Kidney (tissue), 14 donors: ENCODE results near the gene SLC35G3. TPM values are rescaled to one million over a fixed set of nuclear protein-coding genes. Genes with fewer than 3 reads are reported as not detected.

Experiments used
- DNase-seq, 5 donors: peaks; one replicate each; pipeline ENCODE4 v3.0.0-alpha.2; 2013 to 2020
- FAIRE-seq: peaks from 2 replicates; lab custom pipeline; 2012; peaks lifted over from hg19 to GRCh38; lab: Jason Lieb, UNC
- H3K27ac ChIP-seq, 2 donors: one replicate each; pipeline ENCODE4 v1.7.0; 2013; ENCODE audit warnings: low read depth in 2 of 2, low read length in 2 of 2, inconsistent platforms in 1 of 2
- H3K27me3 ChIP-seq: one replicate; pipeline ENCODE4 v1.7.1; 2013; ENCODE audit warnings: low read length, inconsistent platforms; ENCODE audit not compliant: control insufficient read depth, insufficient read depth
- H3K36me3 ChIP-seq, 3 donors: one replicate each; pipeline versions ENCODE4 v1.7.0 to v1.7.1; 2013; ENCODE audit warnings: low read length in 3 of 3, control low read depth in 1 of 3, inconsistent platforms in 1 of 3; ENCODE audit not compliant: insufficient read depth in 3 of 3, control insufficient read depth in 2 of 3
- H3K4me1 ChIP-seq, 3 donors: one replicate each; pipeline versions ENCODE4 v1.7.0 to v1.7.1; 2013; ENCODE audit warnings: low read length in 3 of 3, inconsistent platforms in 1 of 3, low read depth in 1 of 3; ENCODE audit not compliant: control insufficient read depth in 2 of 3, insufficient read depth in 2 of 3
- H3K4me3 ChIP-seq, 3 donors: one replicate each; pipeline versions ENCODE4 v1.7.0 to v1.8.1; 2013; ENCODE audit warnings: low read length in 3 of 3, control low read depth in 1 of 3, inconsistent platforms in 1 of 3
- H3K9ac ChIP-seq, 3 donors: one replicate each; pipeline versions ENCODE4 v1.7.0 to v1.7.1; 2013; ENCODE audit warnings: low read length in 3 of 3, control low read depth in 1 of 3, inconsistent platforms in 1 of 3
- H3K9me3 ChIP-seq, 3 donors: one replicate each; pipeline versions ENCODE4 v1.7.0 to v1.7.1; 2013; ENCODE audit warnings: low read length in 3 of 3, control low read depth in 1 of 3, inconsistent platforms in 1 of 3; ENCODE audit not compliant: control insufficient read depth in 2 of 3, insufficient read depth in 1 of 3
- CTCF ChIP-seq: IDR thresholded peaks from 3 replicates; pipeline ENCODE4 v1.5.1; 2012; ENCODE audit warnings: mild to moderate bottlenecking, moderate library complexity, borderline replicate concordance; ENCODE audit not compliant: insufficient read depth; ENCODE audit errors: extremely low read depth
- intact Hi-C: fragments of 100-400 bp; cut with DNase I; formaldehyde crosslinking; loops from one replicate; pipeline ENCODE4 v1.11.1; 2022
- polyA plus RNA-seq: library from polyadenylated mRNA; stranded (reverse); fragments of 350-450 nt; fragmentation: Illumina TruSeq; extraction: RNeasy Lipid Tissue Mini Kit (QIAGEN cat#74804); gene quantifications from one replicate; pipeline ENCODE4 v1.2.3, GENCODE V29; 2014; ENCODE audit warnings: low read depth, low replicate concordance; ENCODE audit not compliant: insufficient read depth
- total RNA-seq: library from RNA; stranded (reverse); fragmentation: NEBNext Ultra II Directional; extraction: Animal tissue kit (Norgen Biotek cat#: 25700); gene quantifications from one replicate; pipeline ENCODE4 v1.2.1, GENCODE V29; 2021
- donor health status: control.
- donor health status: control.
- donor health status: control.
- donor health status: control.
- donor health status: control.
- donor health status: DM: yes; HTN: yes; CAD: no.
- donor health status: Normal renal cell carcinoma (clear cell type).

The SLC35G3 gene
- total and polyA plus RNA-seq, 2 donors from 2014 or later: not detected

GRCh38 chr17:35218915-35219314 lies 24.7 kb upstream of the SLC35G3 start:
- Histone ChIP-seq H3K27me3 (no peaks in the 10 kb centered on the region), H3K4me3 (no peak overlapping the region), H3K36me3 (no peaks in the 10 kb centered on the region), H3K27ac (peak overlapping the region in 1 of 2 donors; percentile 28), H3K9me3 (peaks cover 0 to 8% (median 0%) of the 10 kb centered on the region in 3 donors), H3K9ac (no peak overlapping the region), H3K4me1 (peaks cover 0 to 4% (median 0%) of the 10 kb centered on the region in 3 donors)
- peak in 1 of 5 donors; percentile 14 for DNase-seq
- FAIRE-seq: no peak
- TF ChIP-seq CTCF: no peak
- intact Hi-C loops: no loop called here

DNA sequence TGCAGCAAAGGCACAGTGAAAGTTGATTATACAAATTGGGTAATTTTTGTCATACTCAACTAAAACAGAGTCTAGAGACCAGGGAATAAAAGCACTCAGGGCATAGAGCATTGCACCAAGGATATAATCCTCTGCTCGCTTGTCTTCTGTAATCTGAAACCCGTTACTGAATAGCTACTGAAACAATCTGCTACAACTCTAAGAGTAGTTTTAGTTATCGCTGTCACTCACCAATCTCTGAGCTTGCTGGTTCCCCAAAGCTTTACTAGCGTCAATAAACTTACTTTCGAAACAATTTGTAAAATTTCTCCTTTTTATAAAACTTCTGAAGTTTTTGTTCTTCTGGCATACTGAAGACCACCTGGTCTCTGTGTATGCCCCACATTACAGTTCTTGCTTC lies 22.9 kb upstream of the SLC35G3 start:
- FAIRE-seq (no peak), DNase-seq (no peak)
- no peak for TF ChIP-seq CTCF
- H3K27me3 ChIP-seq: no peaks in the 10 kb centered on the region
- intact Hi-C loops: no loop called here
- H3K9me3 ChIP-seq: no peaks in the 10 kb centered on the region
- no peak overlapping the region for H3K9ac ChIP-seq
- no peaks in the 10 kb centered on the region for H3K36me3 ChIP-seq
- no peak overlapping the region for H3K27ac ChIP-seq
- H3K4me1 ChIP-seq: peaks cover 0 to 4% (median 0%) of the 10 kb centered on the region in 3 donors
- no peak overlapping the region for H3K4me3 ChIP-seq

DNA sequence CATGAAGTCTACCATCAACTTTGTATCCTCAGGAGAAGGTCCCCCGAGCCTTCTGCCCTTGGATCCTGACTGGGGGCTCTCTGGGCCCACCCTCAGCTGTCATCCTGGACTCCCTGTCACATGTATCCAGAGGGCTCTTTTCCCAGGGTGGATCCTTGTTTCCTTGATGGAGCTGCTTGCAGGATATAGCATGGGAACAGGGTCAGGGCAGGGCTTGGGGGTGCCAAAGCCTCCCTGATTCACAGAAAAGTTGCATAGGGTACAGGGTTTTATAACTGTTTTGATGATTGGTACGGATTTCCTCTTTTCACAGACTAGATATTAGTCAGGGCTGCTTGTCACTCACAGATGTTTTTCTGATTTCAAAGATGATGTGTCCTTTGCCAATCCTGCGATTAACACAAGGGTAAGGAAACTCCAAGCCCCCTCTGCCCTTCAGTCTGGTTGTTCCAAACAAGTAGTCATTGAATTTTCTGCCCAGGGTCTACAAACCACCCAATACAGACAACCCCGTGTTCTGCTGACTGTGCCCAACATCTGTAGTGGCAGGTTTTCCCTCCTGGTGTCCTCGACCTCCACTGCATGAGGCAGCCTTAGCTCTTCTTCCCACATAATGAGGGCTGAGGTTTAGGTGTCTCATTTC lies 20.6 kb upstream of the SLC35G3 start:
- no peaks in the 10 kb centered on the region for H3K36me3 ChIP-seq
- no peak overlapping the region for H3K4me3 ChIP-seq
- FAIRE-seq (no peak), DNase-seq (no peak)
- H3K4me1 ChIP-seq: peaks cover 0 to 4% (median 0%) of the 10 kb centered on the region in 3 donors
- no peaks in the 10 kb centered on the region for H3K9me3 ChIP-seq
- H3K27me3 ChIP-seq: no peaks in the 10 kb centered on the region
- TF ChIP-seq CTCF: no peak
- no peak overlapping the region for H3K9ac ChIP-seq
- intact Hi-C loops: no loop called here
- H3K27ac ChIP-seq: no peak overlapping the region
